Stimulated activated CD8-positive, alpha-beta memory T cell treated with anti-CD3 and anti-CD28 coated beads, Interleukin-12 subunit alpha, Interleukin-12 subunit beta, amount 100 ng/mL, for 1 hour (primary cell): Measurements from ENCODE around the gene METTL3.

ENCODE experiments used
- DNase-seq: peaks from one replicate; pipeline ENCODE4 v3.0.0-alpha.2; 2020; ENCODE audit warnings: low read depth

METTL3 gene

GRCh38 chr14:21476523-21476924 is 34.6 kb downstream of the METTL3 start:
- DNase-seq = peak; percentile 74

- no peak for DNase-seq
Observed at GRCh38 chr14:21475767-21476522, 35.2 kb downstream of the METTL3 start.

- no peak for DNase-seq
Observed at GRCh38 chr14:21467616-21468015, 43.5 kb downstream of the METTL3 start.

GRCh38 chr14:21455912-21456667 is 55.0 kb downstream of the METTL3 start, which contains the start of gene CHD8:
Gene CHD8, minus strand, starts transcription at chr14:21456123. Its CDS starts 24,480 bp downstream, at chr14:21431643.
- DNase-seq = peak; percentile 98

- no peak for DNase-seq
Observed at GRCh38 chr14:21455592-21455911, 55.6 kb downstream of the METTL3 start.

GRCh38 chr14:21454843-21455544 is 56.1 kb downstream of the METTL3 start:
- no peak for DNase-seq

- DNase-seq = no peak
Observed at GRCh38 chr14:21449899-21450216, 61.3 kb downstream of the METTL3 start.
